ENCODE data around the gene TOX2. TPM values are rescaled to one million over a fixed set of nuclear protein-coding genes. Genes with fewer than 3 reads are reported as not detected.

TOX2 gene
- total and polyA plus RNA-seq, 4 experiments from 2014 or later, result 0.22 to 1.1 (median 0.49) TPM

DNA sequence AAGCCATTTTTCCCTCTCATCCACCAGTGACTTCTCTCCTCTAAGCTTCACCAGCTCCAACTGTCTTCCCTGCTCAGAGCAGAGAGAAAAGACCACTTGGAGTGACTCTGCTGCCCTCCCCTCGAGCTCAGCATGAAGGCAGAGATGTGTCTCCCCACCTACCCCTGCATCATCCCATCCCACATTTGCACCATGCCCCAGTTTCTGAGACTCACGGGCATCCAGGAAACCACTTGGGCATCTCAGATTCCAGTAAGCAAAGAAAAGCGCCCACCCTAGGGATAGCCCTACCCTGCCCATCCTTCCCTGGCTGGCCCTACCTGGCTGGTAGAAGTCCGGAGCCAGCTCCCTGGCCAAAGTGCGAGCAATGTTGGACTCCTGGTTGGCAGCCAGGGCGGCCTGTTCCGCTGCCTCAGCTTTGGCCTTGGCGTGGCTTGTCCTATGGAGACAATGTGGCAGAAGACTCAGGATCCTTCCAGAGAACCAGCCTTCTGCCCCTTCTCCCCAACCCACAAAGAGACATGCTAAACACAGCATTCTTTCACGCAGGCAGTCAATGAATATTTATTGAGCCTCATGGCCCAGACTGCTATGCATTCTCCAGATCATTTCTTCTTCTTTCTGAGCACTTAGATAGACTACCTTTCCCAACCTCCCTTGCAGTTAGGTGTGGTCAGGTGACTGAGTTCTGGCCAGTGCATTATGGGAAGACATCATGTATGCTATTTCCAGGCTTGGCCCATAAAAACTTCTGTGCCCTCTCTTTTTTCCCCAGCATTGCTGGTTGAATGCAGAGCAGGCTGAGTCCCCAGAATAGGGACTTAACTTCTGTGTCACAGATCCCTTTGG is 203.8 kb downstream of the TOX2 start:
- Histone ChIP-seq H3K4me3 (ENCODE audit: low read length in 2 of 2) (no peak overlapping the region), H3K36me3 (ENCODE audit: insufficient read depth, low read length) (no peaks in the 10 kb centered on the region), H3K27me3 (ENCODE audit: insufficient read depth, low read length) (peaks cover 7% of the 10 kb centered on the region), H3K27ac (ENCODE audit: low read depth, low read length) (no peak overlapping the region), H3K9me3 (ENCODE audit: control insufficient read depth in 1 of 2, low read length in 2 of 2) (no peaks in the 10 kb centered on the region), H3K4me1 (ENCODE audit: insufficient read depth, low read length) (peaks cover 4% of the 10 kb centered on the region)
- H3K27ac Mint-ChIP-seq, result no peak overlapping the region
- H3K9me3 Mint-ChIP-seq, result no peaks in the 10 kb centered on the region
- peaks cover 2 to 5% (median 4%) of the 10 kb centered on the region in 4 donors for H3K4me1 Mint-ChIP-seq
- ChIA-PET POLR2A (ENCODE audit: partially characterized antibody) (no interaction called here), CTCF (ENCODE audit: partially characterized antibody) (interaction anchor here (1.2 to 5.1 kb wide), 4 partner anchors 10 to 78 kb away, joined by 3 to 77 read pairs (median 11); partner anchors contain the start of gene JPH2)
- H3K36me3 Mint-ChIP-seq, result no peaks in the 10 kb centered on the region
- no peak for DNase-seq
- intact Hi-C loops (cut with micrococcal nuclease), result loop anchor here (5.0 kb wide), 1 partner anchor 269 kb away; no protein-coding TSS in a partner anchor
- H3K4me3 Mint-ChIP-seq, result no peak overlapping the region
- peaks cover 25 to 45% of the 10 kb centered on the region in 2 donors for H3K27me3 Mint-ChIP-seq

Other genes starting within 250 kb of the TOX2 start
- under 1 TPM in 1 of 2 experiments, not detected in 1; 0.11 TPM for gene MYBL2, start 247.7 kb upstream of the TOX2 start, total RNA-seq
- under 1 TPM in 1 of 2 donors, not detected in 1; 0.22 TPM for gene MYBL2, start 247.7 kb upstream of the TOX2 start, polyA plus RNA-seq
- gene GTSF1L, start 187.8 kb upstream of the TOX2 start, total RNA-seq, result not detected
- gene GTSF1L, start 187.8 kb upstream of the TOX2 start, polyA plus RNA-seq, result not detected